CD4-positive, CD25-positive, alpha-beta regulatory T cell (primary cell): ENCODE data around the gene FLYWCH2. TPM values are rescaled to one million over a fixed set of nuclear protein-coding genes. Genes with fewer than 3 reads are reported as not detected.

Source experiments
- ATAC-seq, 2 donors: fragments of 150-1000 bp; cut with Tn5 transposase; one replicate each; pipeline ENCODE4 v1.10.0; 2021; ENCODE audit warnings: low read depth in 2 of 2, moderate number of reproducible peaks in 2 of 2, moderate library complexity in 1 of 2
- DNase-seq, 3 donors: peaks; one replicate each; pipeline versions ENCODE4 v3.0.0 to v3.0.0-alpha.2; 2012 to 2022; ENCODE audit warnings: mixed read lengths in 1 of 3
- H3K27ac ChIP-seq: one replicate; pipeline ENCODE4 v1.7.0; 2013; ENCODE audit warnings: mild to moderate bottlenecking, low read length; ENCODE audit not compliant: insufficient read depth, poor library complexity, severe bottlenecking
- H3K27me3 ChIP-seq: one replicate; pipeline ENCODE4 v1.7.0; 2013; ENCODE audit warnings: low read length; ENCODE audit not compliant: control insufficient read depth, insufficient read depth
- H3K36me3 ChIP-seq: one replicate; pipeline ENCODE4 v1.7.0; 2013; ENCODE audit warnings: mild to moderate bottlenecking, low read length, moderate library complexity; ENCODE audit not compliant: control insufficient read depth, insufficient read depth
- H3K4me1 ChIP-seq: 2 replicates; pipeline ENCODE4 v1.7.0; 2013; ENCODE audit warnings: mild to moderate bottlenecking, low read length; ENCODE audit not compliant: insufficient read depth, control insufficient read depth, poor library complexity, severe bottlenecking
- H3K4me3 ChIP-seq: one replicate; pipeline ENCODE4 v1.7.0; 2013; ENCODE audit warnings: low read depth, mild to moderate bottlenecking, low read length, moderate library complexity
- H3K9me3 ChIP-seq, 2 experiments: 1 replicate in 1 of 2; 2 replicates in 1 of 2; pipeline ENCODE4 v1.7.0; 2013; ENCODE audit warnings: low read length in 2 of 2, mild to moderate bottlenecking in 1 of 2, moderate library complexity in 1 of 2; ENCODE audit not compliant: control insufficient read depth in 2 of 2
- H3K27ac Mint-ChIP-seq, 3 donors: one replicate each; pipeline ENCODE4 v1.8.0; 2020 to 2022; ENCODE audit warnings: mild to moderate bottlenecking in 3 of 3, mixed read lengths in 3 of 3, moderate library complexity in 2 of 3
- H3K27me3 Mint-ChIP-seq: one replicate; pipeline ENCODE4 v1.8.0; 2022; ENCODE audit warnings: mild to moderate bottlenecking, mixed read lengths
- H3K36me3 Mint-ChIP-seq: one replicate; pipeline ENCODE4 v1.8.0; 2020; ENCODE audit warnings: mixed read lengths
- H3K4me1 Mint-ChIP-seq, 4 donors: one replicate each; pipeline ENCODE4 v1.8.0; 2020 to 2022; ENCODE audit warnings: mixed read lengths in 4 of 4, mild to moderate bottlenecking in 1 of 4
- H3K4me3 Mint-ChIP-seq, 4 donors: one replicate each; pipeline ENCODE4 v1.8.0; 2020 to 2022; ENCODE audit warnings: mild to moderate bottlenecking in 4 of 4, mixed read lengths in 4 of 4, moderate library complexity in 3 of 4
- H3K9me3 Mint-ChIP-seq, 7 donors: one replicate each; pipeline ENCODE4 v1.8.0; 2020 to 2022; ENCODE audit warnings: mixed read lengths in 7 of 7, mild to moderate bottlenecking in 3 of 7, moderate library complexity in 2 of 7
- polyA plus RNA-seq, 4 donors: library from polyadenylated mRNA; unstranded; fragments of 300-500 nt; fragmentation: Illumina TruSeq; gene quantifications; one replicate each; pipeline ENCODE4 v1.2.3, GENCODE V29; 2021
- total RNA-seq: library from RNA; stranded (reverse); gene quantifications from one replicate; pipeline ENCODE4 v1.2.3, GENCODE V29; 2022

FLYWCH2 gene, protein sequence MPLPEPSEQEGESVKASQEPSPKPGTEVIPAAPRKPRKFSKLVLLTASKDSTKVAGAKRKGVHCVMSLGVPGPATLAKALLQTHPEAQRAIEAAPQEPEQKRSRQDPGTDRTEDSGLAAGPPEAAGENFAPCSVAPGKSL
- total RNA-seq (12.8 TPM), polyA plus RNA-seq (10 to 100 TPM; 14.8 to 27.1 (median 18.3) TPM)

DNA sequence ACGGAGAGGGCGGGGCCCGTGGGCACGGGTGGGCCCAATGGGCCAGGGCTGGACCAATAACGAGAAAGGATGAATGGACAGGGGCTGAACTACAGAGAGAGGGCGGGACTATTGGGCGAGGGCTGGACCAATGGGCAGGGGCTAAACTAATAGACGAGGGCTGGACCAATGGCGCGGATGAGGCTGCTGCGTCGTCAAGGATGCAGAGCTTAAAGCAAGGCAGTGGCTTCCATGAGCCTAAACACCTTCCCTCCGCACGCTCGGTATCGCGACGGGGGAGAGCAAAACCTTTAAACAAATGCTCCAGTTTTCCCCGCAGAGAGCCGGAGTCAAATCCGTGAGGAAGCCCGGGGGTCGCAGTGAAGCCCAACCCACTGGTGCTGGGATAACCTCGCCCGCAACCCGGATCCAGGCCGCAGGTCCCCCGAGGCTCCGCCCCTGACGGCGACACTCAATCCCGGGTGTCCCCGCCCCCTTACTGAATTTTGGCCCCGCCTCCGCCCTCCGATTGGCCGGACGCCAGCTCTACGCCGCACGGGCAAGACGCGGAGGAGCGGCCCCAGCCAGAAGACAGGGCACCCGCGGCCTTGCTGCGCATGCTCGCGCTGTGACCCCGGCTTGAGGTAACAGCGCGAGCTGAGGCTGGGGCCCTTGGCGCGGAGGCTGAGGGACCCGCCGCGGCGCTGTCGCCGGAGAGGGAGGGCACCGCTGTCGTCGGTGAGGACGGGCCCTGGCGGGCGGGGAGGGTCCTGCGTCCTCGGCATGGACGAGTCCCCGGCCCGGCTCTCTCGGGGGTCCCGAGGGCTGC lies at the start of gene FLYWCH2:
FLYWCH2 (plus strand) TSS at position 566 of the 808 bp plus-strand sequence. CDS start 13,235 bp downstream, outside the sequence.
- H3K4me1 ChIP-seq: peaks cover 17% of the 10 kb centered on the region
- peak within 1 kb of the TSS; percentile 93 for H3K27ac ChIP-seq
- no peaks in the 10 kb centered on the region for H3K9me3 Mint-ChIP-seq
- H3K36me3 Mint-ChIP-seq: no peaks in the 10 kb centered on the region
- H3K36me3 ChIP-seq: no peaks in the 10 kb centered on the region
- peak within 1 kb of the TSS; percentile 73 for H3K4me3 ChIP-seq
- peak within 1 kb of the TSS; percentile 96 to 99 (median 98) for H3K27ac Mint-ChIP-seq
- peaks cover 0 to 24% (median 17%) of the 10 kb centered on the region in 4 donors for H3K4me1 Mint-ChIP-seq
- peak; percentile 91 to 93 for ATAC-seq
- peak; percentile 98 to 100 (median 99) for DNase-seq
- H3K27me3 Mint-ChIP-seq: no peaks in the 10 kb centered on the region
- H3K4me3 Mint-ChIP-seq: peak within 1 kb of the TSS; percentile 93 to 97 (median 94)
- peaks cover 2% of the 10 kb centered on the region for H3K27me3 ChIP-seq
- H3K9me3 ChIP-seq: no peaks in the 10 kb centered on the region

DNA sequence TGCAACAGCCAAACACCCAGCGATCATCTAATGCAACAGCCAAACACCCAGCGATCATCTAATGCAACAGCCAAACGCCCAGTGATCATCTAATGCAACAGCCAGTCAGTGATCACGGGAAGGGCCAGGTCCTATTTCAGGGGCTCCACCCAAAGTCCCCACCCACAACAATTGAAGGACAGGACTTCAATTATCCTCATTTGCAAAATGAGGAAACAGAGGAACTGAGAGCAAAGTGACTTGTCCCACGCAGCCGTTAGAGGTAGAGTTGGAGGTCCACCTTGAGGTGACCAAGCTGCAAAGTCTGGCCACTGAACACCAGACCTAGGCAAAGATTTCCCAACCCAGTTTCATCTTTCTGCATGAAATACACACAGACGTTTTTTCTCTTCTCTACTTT lies 49.2 kb upstream of the FLYWCH2 start:
- H3K36me3 ChIP-seq: no peaks in the 10 kb centered on the region
- H3K27me3 Mint-ChIP-seq: peaks cover 14% of the 10 kb centered on the region
- H3K36me3 Mint-ChIP-seq: no peaks in the 10 kb centered on the region
- ATAC-seq (no peak), DNase-seq (no peak)
- H3K27ac ChIP-seq: no peak overlapping the region
- no peak overlapping the region for H3K4me3 Mint-ChIP-seq
- H3K27ac Mint-ChIP-seq: no peak overlapping the region
- H3K27me3 ChIP-seq: no peaks in the 10 kb centered on the region
- no peaks in the 10 kb centered on the region for H3K4me1 ChIP-seq
- H3K4me3 ChIP-seq: no peak overlapping the region
- peaks cover 0 to 3% (median 0%) of the 10 kb centered on the region in 7 donors for H3K9me3 Mint-ChIP-seq
- H3K9me3 ChIP-seq: no peaks in the 10 kb centered on the region
- peaks cover 0 to 12% (median 6%) of the 10 kb centered on the region in 4 donors for H3K4me1 Mint-ChIP-seq

DNA sequence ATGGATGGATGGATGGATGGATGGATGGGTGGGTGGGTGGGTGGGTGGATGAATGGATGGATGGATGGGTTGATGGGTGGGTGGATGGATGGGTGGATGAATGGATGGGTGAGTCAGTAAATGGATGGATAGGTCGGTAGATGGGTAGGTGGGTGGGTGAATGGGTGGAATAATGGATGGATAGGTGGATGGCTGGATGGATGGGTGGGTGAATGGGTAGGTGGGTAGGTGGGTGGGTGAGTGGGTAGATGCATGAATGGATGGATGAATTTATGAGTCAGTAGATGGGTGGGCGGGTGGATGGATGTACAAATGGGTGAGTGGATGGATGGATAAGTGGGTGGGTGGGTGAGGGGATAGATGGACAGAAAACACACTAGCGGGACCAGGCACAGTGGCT lies 48.0 kb upstream of the FLYWCH2 start:
- Histone ChIP-seq H3K4me1 (peaks cover 2% of the 10 kb centered on the region), H3K27ac (no peak overlapping the region), H3K36me3 (no peaks in the 10 kb centered on the region), H3K27me3 (no peaks in the 10 kb centered on the region), H3K4me3 (no peak overlapping the region), H3K9me3 (no peaks in the 10 kb centered on the region)
- peaks cover 0 to 3% (median 0%) of the 10 kb centered on the region in 7 donors for H3K9me3 Mint-ChIP-seq
- ATAC-seq: no peak
- peaks cover 0 to 17% (median 8%) of the 10 kb centered on the region in 4 donors for H3K4me1 Mint-ChIP-seq
- DNase-seq: no peak
- peaks cover 14% of the 10 kb centered on the region for H3K27me3 Mint-ChIP-seq
- H3K4me3 Mint-ChIP-seq: no peak overlapping the region
- H3K36me3 Mint-ChIP-seq: no peaks in the 10 kb centered on the region
- peak overlapping the region in 1 of 3 donors; percentile 44 for H3K27ac Mint-ChIP-seq

DNA sequence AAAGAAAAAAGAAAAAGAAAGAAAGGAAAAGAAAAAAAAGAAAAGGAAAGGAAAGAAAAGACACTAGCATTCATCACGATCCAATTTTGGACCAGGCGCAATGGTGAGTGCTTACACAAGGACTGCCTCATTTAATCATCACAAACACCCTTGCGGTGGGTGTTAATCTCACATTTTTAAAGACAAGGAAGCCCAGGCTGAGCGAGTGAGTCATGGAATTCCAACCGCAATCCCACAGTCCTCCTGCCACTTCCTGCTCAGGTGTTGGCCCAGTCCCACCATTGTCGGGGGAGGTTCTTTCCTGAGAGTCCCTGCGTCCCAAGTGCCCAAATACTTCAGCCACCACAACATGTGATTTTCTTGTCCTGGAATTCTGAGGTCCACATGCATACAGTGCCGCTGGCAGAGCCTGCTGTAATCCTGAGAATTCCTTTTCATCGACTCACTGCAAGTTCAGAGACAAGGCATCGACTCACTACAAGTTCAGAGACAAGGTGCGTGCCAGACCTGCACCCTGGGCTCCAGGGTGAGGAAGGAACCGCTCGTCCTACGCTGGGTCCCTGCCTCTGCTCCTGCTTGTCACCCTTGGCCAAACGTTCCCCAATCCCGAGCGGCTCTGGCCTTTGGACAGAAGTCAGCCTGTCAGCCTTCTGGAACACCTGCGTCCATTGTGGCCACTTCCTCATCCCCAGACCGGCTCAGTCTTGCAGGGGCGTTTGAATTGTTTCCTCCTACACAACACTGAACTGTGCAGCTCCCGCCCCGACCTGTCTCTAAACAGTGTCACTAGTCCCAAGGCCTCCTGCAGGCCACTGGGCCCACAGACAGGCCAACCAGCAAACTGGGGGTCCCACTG lies 47.1 kb upstream of the FLYWCH2 start:
- peaks cover 0 to 23% (median 8%) of the 10 kb centered on the region in 4 donors for H3K4me1 Mint-ChIP-seq
- no peaks in the 10 kb centered on the region for H3K36me3 Mint-ChIP-seq
- no peaks in the 10 kb centered on the region for H3K9me3 ChIP-seq
- DNase-seq (no peak), ATAC-seq (no peak)
- H3K4me3 ChIP-seq: no peak overlapping the region
- no peak overlapping the region for H3K27ac Mint-ChIP-seq
- peaks cover 0 to 3% (median 0%) of the 10 kb centered on the region in 7 donors for H3K9me3 Mint-ChIP-seq
- H3K36me3 ChIP-seq: no peaks in the 10 kb centered on the region
- peaks cover 10% of the 10 kb centered on the region for H3K4me1 ChIP-seq
- peak overlapping the region in 1 of 4 donors; percentile 10 for H3K4me3 Mint-ChIP-seq
- peaks cover 14% of the 10 kb centered on the region for H3K27me3 Mint-ChIP-seq
- H3K27ac ChIP-seq: no peak overlapping the region
- H3K27me3 ChIP-seq: no peaks in the 10 kb centered on the region

DNA sequence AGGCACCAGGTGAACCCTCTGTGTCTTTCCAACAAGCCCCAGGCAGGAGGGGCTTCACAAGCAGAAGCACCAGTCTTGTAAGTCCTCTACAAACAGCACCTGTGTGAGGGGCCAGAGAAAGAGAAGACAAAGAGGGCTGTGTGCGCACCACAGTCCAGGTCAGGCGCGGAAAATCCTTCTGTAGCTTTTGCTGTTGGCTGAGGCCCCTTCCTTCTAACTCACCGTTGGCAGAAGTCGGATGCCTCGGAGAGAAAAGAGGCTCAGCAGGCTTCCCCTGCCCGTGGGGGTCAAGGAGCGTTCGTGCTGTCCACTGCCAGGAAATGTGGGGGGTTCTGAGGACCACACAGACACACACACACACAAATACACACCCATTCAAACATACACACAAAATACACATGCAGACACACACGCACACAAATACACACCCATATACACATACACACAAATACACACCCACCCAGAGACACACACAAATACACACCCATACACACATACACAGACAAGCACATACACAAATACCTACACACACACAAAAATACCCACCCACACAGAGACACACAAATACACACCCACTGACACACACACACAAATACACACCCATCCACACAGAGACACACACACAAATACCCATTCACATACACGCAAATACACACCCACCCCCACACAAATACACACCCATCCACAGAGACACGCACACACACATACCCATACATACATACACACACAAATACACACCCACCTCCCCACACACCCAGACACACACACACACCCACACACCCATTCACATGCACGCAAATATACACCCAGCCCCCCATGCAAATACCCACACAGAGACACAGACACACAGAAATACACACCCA lies 46.1 kb upstream of the FLYWCH2 start:
- Histone ChIP-seq H3K4me3 (no peak overlapping the region), H3K36me3 (no peaks in the 10 kb centered on the region), H3K9me3 (no peaks in the 10 kb centered on the region), H3K4me1 (peaks cover 20% of the 10 kb centered on the region), H3K27me3 (no peaks in the 10 kb centered on the region), H3K27ac (no peak overlapping the region)
- no peak for ATAC-seq
- peaks cover 0 to 32% (median 9%) of the 10 kb centered on the region in 4 donors for H3K4me1 Mint-ChIP-seq
- peak overlapping the region; percentile 59 to 85 (median 64) for H3K27ac Mint-ChIP-seq
- DNase-seq: no peak
- no peak overlapping the region for H3K4me3 Mint-ChIP-seq
- no peaks in the 10 kb centered on the region for H3K36me3 Mint-ChIP-seq
- H3K9me3 Mint-ChIP-seq: peaks cover 0 to 3% (median 0%) of the 10 kb centered on the region in 7 donors
- peaks cover 14% of the 10 kb centered on the region for H3K27me3 Mint-ChIP-seq

DNA sequence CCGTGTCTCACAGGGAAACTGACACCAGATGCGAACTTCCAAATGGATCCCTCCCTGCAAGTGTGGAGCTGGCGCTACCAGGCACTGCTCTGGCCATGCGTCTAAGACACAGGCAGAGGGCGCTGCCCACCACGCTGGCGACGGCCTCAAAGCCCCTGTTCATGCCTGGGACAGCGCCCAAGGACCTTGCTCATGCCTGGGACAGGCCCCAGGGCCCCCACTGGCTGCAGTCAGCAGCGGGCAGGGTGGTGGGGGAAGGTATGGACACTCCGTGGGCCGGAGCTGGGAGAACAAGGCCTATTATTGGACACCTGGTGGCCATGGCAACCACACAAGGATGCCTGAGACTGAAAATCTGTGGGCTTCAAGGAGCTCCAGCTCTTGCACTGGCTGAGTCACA lies 44.1 kb upstream of the FLYWCH2 start:
- peak; percentile 49 to 50 for ATAC-seq
- H3K27ac Mint-ChIP-seq: peak overlapping the region in 1 of 3 donors; percentile 20
- Histone ChIP-seq H3K27ac (no peak overlapping the region), H3K36me3 (no peaks in the 10 kb centered on the region), H3K4me1 (peaks cover 29% of the 10 kb centered on the region), H3K9me3 (no peaks in the 10 kb centered on the region), H3K27me3 (no peaks in the 10 kb centered on the region), H3K4me3 (no peak overlapping the region)
- peak overlapping the region in 2 of 4 donors; percentile 10 to 24 for H3K4me3 Mint-ChIP-seq
- H3K27me3 Mint-ChIP-seq: peaks cover 14% of the 10 kb centered on the region
- peak in 2 of 3 donors; percentile 34 to 60 for DNase-seq
- H3K9me3 Mint-ChIP-seq: peaks cover 0 to 3% (median 0%) of the 10 kb centered on the region in 7 donors
- H3K4me1 Mint-ChIP-seq: peaks cover 0 to 48% (median 14%) of the 10 kb centered on the region in 4 donors
- H3K36me3 Mint-ChIP-seq: no peaks in the 10 kb centered on the region
